ENCODE data around the gene PDK2. TPM values are rescaled to one million over a fixed set of nuclear protein-coding genes. Genes with fewer than 3 reads are reported as not detected.

Gene PDK2
- total RNA-seq, 2 experiments from 2014 or later, result 9.8 to 16.2 TPM

- no peaks in the 10 kb centered on the region for H3K36me3 Mint-ChIP-seq (ENCODE audit: low read depth)
- no peaks in the 10 kb centered on the region for H3K27me3 Mint-ChIP-seq
- H3K4me3 Mint-ChIP-seq, result no peak overlapping the region
- H3K4me1 Mint-ChIP-seq, result peaks cover 19% of the 10 kb centered on the region
- POLR2A ChIA-PET, result interaction anchor here (0.6 to 1.3 kb wide), 3 partner anchors 23 to 43 kb away, joined by 3 to 4 read pairs (median 4); no protein-coding TSS in a partner anchor
- no peak for DNase-seq
- H3K27ac Mint-ChIP-seq, result no peak overlapping the region
- CTCF ChIA-PET, result interaction anchor here (0.6 to 5.7 kb wide), 57 partner anchors 9 to 332 kb away, joined by 3 to 43 read pairs (median 5); partner anchors contain the start of genes COL1A1, FAM117A and ITGA3
- intact Hi-C loops (cut with DNase I, micrococcal nuclease), result loop anchor here (1.0 to 10.0 kb wide), 7 partner anchors 37 to 203 kb away; partner anchors contain the start of gene SAMD14 (in 1 of the 2)
- ATAC-seq, result no peak
- H3K9me3 Mint-ChIP-seq (ENCODE audit: low read depth), result no peaks in the 10 kb centered on the region
Observed at GRCh38 chr17:50093807-50094206, 1.3 kb upstream of the PDK2 start.

GRCh38 chr17:50094243-50094752 lies 853 bp upstream of the PDK2 start:
- DNase-seq (peak; percentile 94), ATAC-seq (peak; percentile 62)
- H3K27me3 Mint-ChIP-seq, result no peaks in the 10 kb centered on the region
- peaks cover 19% of the 10 kb centered on the region for H3K4me1 Mint-ChIP-seq
- CTCF ChIA-PET, result interaction anchor here (0.6 to 5.7 kb wide), 62 partner anchors 9 to 537 kb away, joined by 3 to 43 read pairs (median 5); partner anchors contain the start of genes COL1A1, FAM117A and ITGA3
- H3K36me3 Mint-ChIP-seq (ENCODE audit: low read depth), result no peaks in the 10 kb centered on the region
- intact Hi-C loops (cut with DNase I, micrococcal nuclease), result loop anchor here (1.0 to 10.0 kb wide), 7 partner anchors 37 to 203 kb away; partner anchors contain the start of gene SAMD14 (in 1 of the 2)
- H3K9me3 Mint-ChIP-seq (ENCODE audit: low read depth), result no peaks in the 10 kb centered on the region
- peak overlapping the region; percentile 84 for H3K4me3 Mint-ChIP-seq
- POLR2A ChIA-PET, result interaction anchor here (0.6 to 1.3 kb wide), 4 partner anchors 23 to 42 kb away, joined by 3 to 4 read pairs (median 4); no protein-coding TSS in a partner anchor
- H3K27ac Mint-ChIP-seq, result peak overlapping the region; percentile 91

- no peaks in the 10 kb centered on the region for H3K36me3 Mint-ChIP-seq (ENCODE audit: low read depth)
- H3K4me3 Mint-ChIP-seq, result peak overlapping the region; percentile 84
- H3K27ac Mint-ChIP-seq, result peak overlapping the region; percentile 91
- H3K27me3 Mint-ChIP-seq, result no peaks in the 10 kb centered on the region
- no peak for ATAC-seq
- H3K9me3 Mint-ChIP-seq (ENCODE audit: low read depth), result no peaks in the 10 kb centered on the region
- H3K4me1 Mint-ChIP-seq, result peaks cover 19% of the 10 kb centered on the region
- POLR2A ChIA-PET, result no interaction called here
- no peak for DNase-seq
- intact Hi-C loops (cut with DNase I, micrococcal nuclease), result loop anchor here (1.0 to 10.0 kb wide), 14 partner anchors 35 to 680 kb away; partner anchors contain the start of genes ITGA3 (in 1 of the 2), KAT7 (in 1 of the 2) and SAMD14 (in 1 of the 2)
- CTCF ChIA-PET, result interaction anchor here (1.3 to 5.7 kb wide), 3 partner anchors 8 to 20 kb away, joined by 8 to 42 read pairs (median 23); no protein-coding TSS in a partner anchor
Observed at GRCh38 chr17:50095626-50096037, 481 bp downstream of the PDK2 start.

- POLR2A ChIA-PET, result no interaction called here
- Mint-ChIP-seq H3K36me3 (ENCODE audit: low read depth) (no peaks in the 10 kb centered on the region), H3K27ac (no peak overlapping the region), H3K9me3 (ENCODE audit: low read depth) (no peaks in the 10 kb centered on the region), H3K4me1 (peaks cover 19% of the 10 kb centered on the region), H3K27me3 (no peaks in the 10 kb centered on the region), H3K4me3 (peak overlapping the region; percentile 84)
- ATAC-seq, result no peak
- CTCF ChIA-PET, result interaction anchor here (1.3 to 5.7 kb wide), 2 partner anchors 9 to 20 kb away, joined by 8 to 42 read pairs; no protein-coding TSS in a partner anchor
- intact Hi-C loops (cut with DNase I, micrococcal nuclease), result loop anchor here in 1 of 2 experiments (10.0 kb wide), 1 partner anchor 199 kb away; no protein-coding TSS in a partner anchor
- no peak for DNase-seq
Observed at GRCh38 chr17:50096092-50096491, 941 bp downstream of the PDK2 start.

- Mint-ChIP-seq H3K27me3 (no peaks in the 10 kb centered on the region), H3K4me3 (no peak overlapping the region), H3K9me3 (ENCODE audit: low read depth) (no peaks in the 10 kb centered on the region), H3K4me1 (peaks cover 19% of the 10 kb centered on the region), H3K36me3 (ENCODE audit: low read depth) (no peaks in the 10 kb centered on the region), H3K27ac (no peak overlapping the region)
- intact Hi-C loops (cut with DNase I, micrococcal nuclease), result loop anchor here in 1 of 2 experiments (10.0 kb wide), 1 partner anchor 198 kb away; no protein-coding TSS in a partner anchor
- POLR2A ChIA-PET, result no interaction called here
- DNase-seq, result no peak
- CTCF ChIA-PET, result interaction anchor here (1.2 to 5.7 kb wide), 4 partner anchors 9 to 19 kb away, joined by 3 to 42 read pairs (median 16); no protein-coding TSS in a partner anchor
- no peak for ATAC-seq
Observed at GRCh38 chr17:50096758-50097157, 1.6 kb downstream of the PDK2 start.

GRCh38 chr17:50097455-50097854 lies 2.3 kb downstream of the PDK2 start:
- DNase-seq (no peak), ATAC-seq (no peak)
- H3K36me3 Mint-ChIP-seq (ENCODE audit: low read depth), result no peaks in the 10 kb centered on the region
- H3K27ac Mint-ChIP-seq, result no peak overlapping the region
- CTCF ChIA-PET, result interaction anchor here (0.6 to 5.7 kb wide), 5 partner anchors 10 to 553 kb away, joined by 3 to 42 read pairs (median 6); no protein-coding TSS in a partner anchor
- no peaks in the 10 kb centered on the region for H3K27me3 Mint-ChIP-seq
- H3K4me1 Mint-ChIP-seq, result peaks cover 19% of the 10 kb centered on the region
- H3K4me3 Mint-ChIP-seq, result no peak overlapping the region
- POLR2A ChIA-PET, result no interaction called here
- intact Hi-C loops (cut with DNase I, micrococcal nuclease), result loop anchor here in 1 of 2 experiments (10.0 kb wide), 1 partner anchor 197 kb away; no protein-coding TSS in a partner anchor
- no peaks in the 10 kb centered on the region for H3K9me3 Mint-ChIP-seq (ENCODE audit: low read depth)

GRCh38 chr17:50097926-50098325 lies 2.8 kb downstream of the PDK2 start:
- Mint-ChIP-seq H3K4me3 (no peak overlapping the region), H3K27ac (no peak overlapping the region), H3K4me1 (peaks cover 19% of the 10 kb centered on the region), H3K9me3 (ENCODE audit: low read depth) (no peaks in the 10 kb centered on the region), H3K27me3 (no peaks in the 10 kb centered on the region), H3K36me3 (ENCODE audit: low read depth) (no peaks in the 10 kb centered on the region)
- CTCF ChIA-PET, result interaction anchor here (0.6 to 3.8 kb wide), 7 partner anchors 11 to 235 kb away, joined by 3 to 24 read pairs (median 3); no protein-coding TSS in a partner anchor
- DNase-seq, result no peak
- ATAC-seq, result no peak
- intact Hi-C loops (cut with DNase I, micrococcal nuclease), result loop anchor here in 1 of 2 experiments (10.0 kb wide), 1 partner anchor 197 kb away; no protein-coding TSS in a partner anchor
- POLR2A ChIA-PET, result no interaction called here

GRCh38 chr17:50098583-50098982 lies 3.4 kb downstream of the PDK2 start:
- CTCF ChIA-PET, result interaction anchor here (0.7 to 3.8 kb wide), 7 partner anchors 11 to 236 kb away, joined by 3 to 24 read pairs (median 4); no protein-coding TSS in a partner anchor
- no peaks in the 10 kb centered on the region for H3K9me3 Mint-ChIP-seq (ENCODE audit: low read depth)
- ATAC-seq, result no peak
- no peaks in the 10 kb centered on the region for H3K36me3 Mint-ChIP-seq (ENCODE audit: low read depth)
- H3K27ac Mint-ChIP-seq, result no peak overlapping the region
- H3K4me3 Mint-ChIP-seq, result no peak overlapping the region
- intact Hi-C loops (cut with DNase I, micrococcal nuclease), result loop anchor here in 1 of 2 experiments (10.0 kb wide), 1 partner anchor 196 kb away; no protein-coding TSS in a partner anchor
- no peak for DNase-seq
- H3K4me1 Mint-ChIP-seq, result peaks cover 19% of the 10 kb centered on the region
- POLR2A ChIA-PET, result no interaction called here
- H3K27me3 Mint-ChIP-seq, result no peaks in the 10 kb centered on the region

GRCh38 chr17:50099003-50099402 lies 3.9 kb downstream of the PDK2 start:
- no peaks in the 10 kb centered on the region for H3K36me3 Mint-ChIP-seq (ENCODE audit: low read depth)
- intact Hi-C loops (cut with DNase I, micrococcal nuclease), result loop anchor here in 1 of 2 experiments (10.0 kb wide), 1 partner anchor 196 kb away; no protein-coding TSS in a partner anchor
- no peak overlapping the region for H3K4me3 Mint-ChIP-seq
- H3K27ac Mint-ChIP-seq, result no peak overlapping the region
- H3K4me1 Mint-ChIP-seq, result peaks cover 19% of the 10 kb centered on the region
- ATAC-seq (no peak), DNase-seq (no peak)
- POLR2A ChIA-PET, result no interaction called here
- CTCF ChIA-PET, result interaction anchor here (0.7 to 3.8 kb wide), 4 partner anchors 12 to 102 kb away, joined by 3 to 24 read pairs (median 4); no protein-coding TSS in a partner anchor
- H3K27me3 Mint-ChIP-seq, result no peaks in the 10 kb centered on the region
- H3K9me3 Mint-ChIP-seq (ENCODE audit: low read depth), result no peaks in the 10 kb centered on the region

- ChIA-PET POLR2A (no interaction called here), CTCF (interaction anchor here (0.6 to 3.8 kb wide), 2 partner anchors 13 to 260 kb away, joined by 3 to 24 read pairs; no protein-coding TSS in a partner anchor)
- Mint-ChIP-seq H3K9me3 (ENCODE audit: low read depth) (no peaks in the 10 kb centered on the region), H3K4me3 (no peak overlapping the region), H3K4me1 (peaks cover 9% of the 10 kb centered on the region), H3K27me3 (no peaks in the 10 kb centered on the region), H3K27ac (no peak overlapping the region), H3K36me3 (ENCODE audit: low read depth) (no peaks in the 10 kb centered on the region)
- intact Hi-C loops (cut with DNase I, micrococcal nuclease), result no loop called here
- DNase-seq (no peak), ATAC-seq (no peak)
Observed at GRCh38 chr17:50100480-50100883, 5.3 kb downstream of the PDK2 start.

GRCh38 chr17:50100921-50101345 lies 5.8 kb downstream of the PDK2 start:
- H3K27ac Mint-ChIP-seq, result no peak overlapping the region
- H3K27me3 Mint-ChIP-seq, result no peaks in the 10 kb centered on the region
- no peak overlapping the region for H3K4me3 Mint-ChIP-seq
- H3K4me1 Mint-ChIP-seq, result peaks cover 4% of the 10 kb centered on the region
- ATAC-seq, result no peak
- no peak for DNase-seq
- no peaks in the 10 kb centered on the region for H3K36me3 Mint-ChIP-seq (ENCODE audit: low read depth)
- ChIA-PET POLR2A (no interaction called here), CTCF (interaction anchor here (0.6 kb wide), 1 partner anchor 260 kb away, joined by 3 read pairs; no protein-coding TSS in a partner anchor)
- no peaks in the 10 kb centered on the region for H3K9me3 Mint-ChIP-seq (ENCODE audit: low read depth)
- intact Hi-C loops (cut with DNase I, micrococcal nuclease), result no loop called here
